Endothelial cell of hepatic sinusoid (primary cell): Measurements from ENCODE around the gene CSMD2.

Experiments
- in situ Hi-C: cut with HindIII; loops from 2 replicates; pipeline ENCODE4 v1.10.0; 2017; ENCODE audit warnings: low sequenced_read_pairs

Gene CSMD2

GRCh38 chr1:33626801-33627200 lies 538.2 kb downstream of the CSMD2 start:
- in situ Hi-C loops: no loop called here

GRCh38 chr1:33624991-33625870 lies 539.8 kb downstream of the CSMD2 start:
- in situ Hi-C loops: no loop called here

DNA sequence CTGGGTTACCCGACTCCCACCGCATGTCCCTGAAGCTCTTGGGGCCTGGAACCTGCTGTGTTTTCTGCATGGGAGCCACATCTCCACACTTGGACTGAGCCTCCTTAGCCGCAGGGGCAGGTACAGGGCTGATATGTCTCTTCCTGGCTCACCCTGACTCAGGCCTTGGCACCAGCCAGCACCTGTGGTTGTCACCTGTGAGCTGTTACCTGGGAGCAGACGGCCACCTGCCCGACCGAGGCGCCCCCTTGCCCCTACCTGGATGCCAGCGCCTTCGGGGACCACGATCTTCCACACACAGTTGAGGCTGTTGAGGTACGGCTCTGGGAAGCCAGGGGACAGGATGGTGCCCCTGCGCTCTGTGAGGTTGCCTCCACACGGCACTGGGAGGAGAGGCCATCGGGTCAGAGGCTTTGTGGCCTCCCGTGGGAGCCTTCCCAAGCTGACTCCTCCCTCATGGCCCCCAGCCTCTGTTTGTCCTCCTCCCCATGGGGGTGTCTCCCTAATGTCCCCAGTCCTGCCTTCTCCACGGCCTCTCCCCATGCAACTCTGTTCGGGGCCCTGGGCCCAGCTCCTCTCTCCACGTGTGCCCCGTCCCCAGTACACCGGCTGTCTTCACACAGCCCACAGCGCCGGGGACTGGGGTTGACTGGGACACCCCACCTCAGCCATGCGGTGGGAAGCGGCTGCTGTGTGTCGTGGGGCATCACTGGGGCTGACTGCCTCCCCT lies 540.6 kb downstream of the CSMD2 start:
- in situ Hi-C loops: no loop called here

GRCh38 chr1:33623811-33624210 lies 541.2 kb downstream of the CSMD2 start:
- in situ Hi-C loops: no loop called here

DNA sequence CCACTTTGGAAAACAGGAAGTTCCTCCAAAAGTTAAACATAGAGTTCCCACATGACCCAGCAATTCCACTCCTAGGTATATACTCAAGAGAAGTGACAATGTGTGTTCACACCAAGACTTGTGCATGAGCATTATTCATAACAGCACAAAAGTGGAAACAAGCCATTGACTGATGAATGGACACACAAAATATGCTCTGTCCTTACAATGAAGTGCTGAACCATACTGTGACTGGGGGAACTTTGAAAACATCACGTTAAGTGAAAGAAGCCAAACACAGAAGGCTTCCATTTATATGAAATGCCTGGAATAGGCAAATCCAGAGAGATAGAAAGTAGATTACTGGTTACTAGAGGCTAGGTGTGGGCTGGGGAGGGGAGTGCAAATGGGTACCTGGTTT lies 542.3 kb downstream of the CSMD2 start:
- in situ Hi-C loops: no loop called here

DNA sequence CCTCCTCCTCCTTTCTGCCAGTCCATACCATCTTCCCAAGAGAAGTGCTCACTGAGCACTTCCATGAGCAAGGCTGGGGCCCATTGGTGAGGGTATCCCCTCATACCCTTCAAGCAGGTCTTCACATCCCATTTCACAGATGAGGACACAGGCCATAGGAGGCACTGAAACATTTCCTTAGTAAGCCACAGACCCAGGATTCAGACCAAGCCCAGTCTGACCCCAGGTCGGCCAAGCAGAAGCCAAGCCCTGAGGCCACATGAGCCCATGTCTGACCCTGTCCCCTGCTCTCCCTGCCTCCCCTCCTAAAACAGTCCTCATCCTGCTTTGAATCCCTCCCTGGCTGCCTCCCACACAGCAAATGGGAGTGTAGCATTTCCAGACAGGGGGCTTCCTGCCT lies 546.4 kb downstream of the CSMD2 start:
- in situ Hi-C loops: no loop called here

GRCh38 chr1:33617451-33617850 lies 547.6 kb downstream of the CSMD2 start:
- in situ Hi-C loops: no loop called here

- in situ Hi-C loops: no loop called here
Observed at GRCh38 chr1:33616780-33617179, 548.2 kb downstream of the CSMD2 start.

GRCh38 chr1:33615546-33615945 lies 549.5 kb downstream of the CSMD2 start:
- in situ Hi-C loops: no loop called here

GRCh38 chr1:33610864-33611455 lies 554.1 kb downstream of the CSMD2 start:
- in situ Hi-C loops: no loop called here

GRCh38 chr1:33610391-33610790 lies 554.6 kb downstream of the CSMD2 start:
- in situ Hi-C loops: no loop called here

DNA sequence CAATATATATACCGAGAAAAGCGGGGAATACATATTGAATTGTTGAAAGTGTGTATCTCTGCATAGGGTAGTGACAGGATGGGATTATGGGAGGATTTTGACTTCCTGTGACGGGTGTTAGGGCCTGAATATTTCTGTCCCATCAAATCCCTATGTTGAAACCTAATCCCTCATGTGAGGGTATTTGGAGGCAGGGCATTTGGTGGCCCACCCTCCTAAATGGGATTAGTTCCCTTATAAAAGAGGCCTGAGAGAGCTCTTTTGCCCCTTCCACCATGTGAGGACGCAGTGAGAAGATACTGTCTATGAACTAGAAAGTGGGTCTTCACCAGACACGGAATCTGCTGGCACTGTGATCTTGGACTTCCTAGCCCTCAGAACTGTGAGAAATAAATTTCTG lies 555.3 kb downstream of the CSMD2 start:
- in situ Hi-C loops: no loop called here

GRCh38 chr1:33608825-33609400 lies 556.1 kb downstream of the CSMD2 start:
- in situ Hi-C loops: no loop called here

DNA sequence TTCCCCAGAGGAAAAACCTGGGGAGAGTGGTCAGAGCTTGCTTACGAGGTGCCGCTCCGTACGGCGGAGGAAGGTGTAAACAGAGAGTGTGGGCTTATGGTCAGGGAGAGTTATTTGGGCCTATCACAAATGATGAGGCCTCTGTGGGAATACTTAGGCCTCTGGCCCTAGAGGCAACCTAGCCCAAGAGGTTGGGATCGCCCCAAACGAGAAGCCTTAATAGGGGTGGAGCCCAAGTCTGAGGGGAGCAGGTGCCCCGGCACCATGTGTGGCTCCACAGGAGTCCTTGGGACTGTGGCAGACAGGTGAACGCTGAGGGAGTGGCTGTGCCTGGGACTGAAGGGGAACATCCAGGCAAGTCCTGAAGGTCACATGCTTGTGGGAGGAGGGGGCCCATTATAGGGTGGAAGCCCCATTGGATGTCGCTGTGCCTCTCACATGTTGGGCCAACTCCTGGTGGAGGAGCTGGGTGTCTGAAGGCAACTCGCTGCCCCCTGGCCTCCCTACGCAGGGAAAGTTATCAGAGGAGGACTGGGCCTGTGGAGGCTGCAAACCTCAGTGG lies 557.5 kb downstream of the CSMD2 start:
- in situ Hi-C loops: no loop called here

DNA sequence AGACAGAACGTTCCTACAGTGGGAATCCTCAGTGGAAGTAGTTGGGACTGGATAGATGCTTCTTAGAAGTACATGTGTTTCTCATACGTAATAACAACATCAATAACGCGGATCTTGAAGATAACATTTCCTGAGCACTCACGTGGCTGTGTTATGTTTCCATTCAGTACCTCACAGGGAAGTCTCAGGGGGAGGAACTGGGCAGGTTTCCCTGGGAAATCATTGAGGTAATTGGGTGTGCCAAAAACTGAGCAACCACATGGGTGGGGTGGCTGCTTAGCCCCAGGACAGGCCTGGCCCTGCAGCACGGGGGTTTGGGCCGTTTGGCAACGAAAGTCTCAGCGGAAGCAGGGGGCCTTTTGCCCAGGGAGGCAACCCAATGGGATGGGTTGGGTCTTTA lies 558.8 kb downstream of the CSMD2 start:
- in situ Hi-C loops: no loop called here

DNA sequence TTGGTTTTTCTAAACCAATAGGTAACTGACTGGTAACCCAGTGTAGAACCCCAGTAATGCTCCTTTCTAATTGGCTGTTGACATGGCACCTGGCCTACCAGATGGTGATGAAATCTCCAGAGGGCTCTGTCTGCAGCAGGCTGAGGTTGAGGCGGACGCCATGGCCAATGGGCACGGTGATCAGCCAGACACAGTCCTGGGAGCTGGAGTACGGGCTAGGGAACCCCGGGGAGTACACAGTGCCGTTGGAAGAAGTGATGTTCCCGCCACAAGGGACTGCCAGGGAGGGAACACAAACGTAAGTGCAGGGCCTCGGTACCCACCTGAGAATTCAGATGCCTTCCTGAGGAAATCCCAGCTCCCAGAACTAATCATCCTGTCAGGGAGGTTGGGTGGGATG lies 562.8 kb downstream of the CSMD2 start:
- in situ Hi-C loops: no loop called here

DNA sequence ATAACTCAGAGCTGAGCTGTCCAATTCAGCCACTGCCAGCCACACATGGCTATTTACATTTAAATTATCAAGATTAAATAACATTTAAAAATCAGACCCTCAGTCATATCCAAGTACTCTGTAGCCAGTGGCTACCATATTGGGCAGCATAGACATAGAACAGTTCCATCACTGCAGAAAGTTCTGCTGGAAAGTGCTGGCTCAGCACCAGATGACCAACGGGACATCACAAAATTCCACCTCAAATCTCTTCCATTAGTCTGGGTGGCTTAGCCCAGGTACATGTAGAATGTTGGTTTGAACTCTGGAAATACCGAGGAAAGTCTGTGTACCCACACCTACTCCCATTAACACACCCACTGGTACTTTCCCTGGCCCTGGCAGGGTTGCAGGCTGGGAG lies 563.3 kb downstream of the CSMD2 start:
- in situ Hi-C loops: no loop called here

GRCh38 chr1:33599516-33600115 lies 565.4 kb downstream of the CSMD2 start:
- in situ Hi-C loops: no loop called here

GRCh38 chr1:33588726-33589125 lies 576.3 kb downstream of the CSMD2 start:
- in situ Hi-C loops: no loop called here

DNA sequence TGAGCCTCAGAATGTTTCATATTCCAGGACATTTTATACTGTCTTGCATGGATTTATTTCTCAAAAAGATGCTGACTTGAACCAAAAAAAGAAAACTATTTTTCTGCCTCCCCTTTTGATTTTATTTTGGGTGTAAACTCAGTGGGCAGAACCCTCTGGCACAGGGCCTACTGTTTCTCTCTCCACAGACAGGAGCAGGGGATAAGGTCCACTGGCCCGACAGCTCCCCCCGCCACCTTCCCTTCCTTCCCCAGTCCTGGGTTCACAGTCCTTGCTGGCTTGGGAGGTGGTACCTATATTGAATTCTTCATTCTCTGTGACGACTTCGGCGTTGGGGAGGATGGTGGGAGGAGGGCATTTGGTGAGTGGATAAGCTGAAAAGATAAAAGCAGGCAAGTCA lies 578.2 kb downstream of the CSMD2 start:
- in situ Hi-C loops: no loop called here

- in situ Hi-C loops: no loop called here
Observed at GRCh38 chr1:33586106-33586505, 578.9 kb downstream of the CSMD2 start.
